Measurements from ENCODE around the gene TMEM80. TPM values are rescaled to one million over a fixed set of nuclear protein-coding genes. Genes with fewer than 3 reads are reported as not detected.
A peak's percentile ranks its signal among the peaks of the same experiment; 100 is the strongest.

Gene TMEM80
- total and polyA plus RNA-seq, 2 experiments from 2014 or later, result 12.8 to 25.4 TPM

DNA sequence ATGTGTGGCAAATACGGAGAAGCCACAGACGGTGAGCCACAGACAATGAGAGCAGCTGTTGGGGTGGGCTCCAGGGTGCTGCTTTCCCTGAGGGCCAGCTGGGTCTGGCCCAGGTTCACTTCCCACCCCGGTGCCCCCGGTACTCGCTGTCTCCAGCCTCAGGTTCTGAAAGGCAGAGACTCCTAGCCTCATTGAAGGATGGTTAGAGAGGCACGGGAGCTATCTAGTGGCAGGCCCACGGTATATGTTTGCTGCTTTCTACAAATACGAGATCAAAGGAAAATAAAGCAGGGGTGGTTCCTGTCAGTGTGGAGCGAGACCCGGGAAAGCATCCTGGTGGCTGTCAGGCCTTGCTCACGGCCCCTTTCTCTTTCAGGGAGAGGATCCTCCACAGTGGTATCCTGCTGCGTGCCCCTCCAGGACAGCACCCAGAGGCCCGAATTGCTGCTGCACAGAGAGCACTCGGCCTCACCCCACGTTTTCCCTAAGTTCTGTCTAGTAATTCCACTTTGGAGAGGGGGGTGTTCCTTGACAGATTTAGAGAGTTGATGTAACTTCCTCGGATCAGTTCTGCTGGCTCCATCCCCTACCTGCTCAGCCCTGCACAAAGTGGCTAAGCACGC lies 3.0 kb downstream of the TMEM80 start (continued):
- TF ChIP-seq, protein P1, sequence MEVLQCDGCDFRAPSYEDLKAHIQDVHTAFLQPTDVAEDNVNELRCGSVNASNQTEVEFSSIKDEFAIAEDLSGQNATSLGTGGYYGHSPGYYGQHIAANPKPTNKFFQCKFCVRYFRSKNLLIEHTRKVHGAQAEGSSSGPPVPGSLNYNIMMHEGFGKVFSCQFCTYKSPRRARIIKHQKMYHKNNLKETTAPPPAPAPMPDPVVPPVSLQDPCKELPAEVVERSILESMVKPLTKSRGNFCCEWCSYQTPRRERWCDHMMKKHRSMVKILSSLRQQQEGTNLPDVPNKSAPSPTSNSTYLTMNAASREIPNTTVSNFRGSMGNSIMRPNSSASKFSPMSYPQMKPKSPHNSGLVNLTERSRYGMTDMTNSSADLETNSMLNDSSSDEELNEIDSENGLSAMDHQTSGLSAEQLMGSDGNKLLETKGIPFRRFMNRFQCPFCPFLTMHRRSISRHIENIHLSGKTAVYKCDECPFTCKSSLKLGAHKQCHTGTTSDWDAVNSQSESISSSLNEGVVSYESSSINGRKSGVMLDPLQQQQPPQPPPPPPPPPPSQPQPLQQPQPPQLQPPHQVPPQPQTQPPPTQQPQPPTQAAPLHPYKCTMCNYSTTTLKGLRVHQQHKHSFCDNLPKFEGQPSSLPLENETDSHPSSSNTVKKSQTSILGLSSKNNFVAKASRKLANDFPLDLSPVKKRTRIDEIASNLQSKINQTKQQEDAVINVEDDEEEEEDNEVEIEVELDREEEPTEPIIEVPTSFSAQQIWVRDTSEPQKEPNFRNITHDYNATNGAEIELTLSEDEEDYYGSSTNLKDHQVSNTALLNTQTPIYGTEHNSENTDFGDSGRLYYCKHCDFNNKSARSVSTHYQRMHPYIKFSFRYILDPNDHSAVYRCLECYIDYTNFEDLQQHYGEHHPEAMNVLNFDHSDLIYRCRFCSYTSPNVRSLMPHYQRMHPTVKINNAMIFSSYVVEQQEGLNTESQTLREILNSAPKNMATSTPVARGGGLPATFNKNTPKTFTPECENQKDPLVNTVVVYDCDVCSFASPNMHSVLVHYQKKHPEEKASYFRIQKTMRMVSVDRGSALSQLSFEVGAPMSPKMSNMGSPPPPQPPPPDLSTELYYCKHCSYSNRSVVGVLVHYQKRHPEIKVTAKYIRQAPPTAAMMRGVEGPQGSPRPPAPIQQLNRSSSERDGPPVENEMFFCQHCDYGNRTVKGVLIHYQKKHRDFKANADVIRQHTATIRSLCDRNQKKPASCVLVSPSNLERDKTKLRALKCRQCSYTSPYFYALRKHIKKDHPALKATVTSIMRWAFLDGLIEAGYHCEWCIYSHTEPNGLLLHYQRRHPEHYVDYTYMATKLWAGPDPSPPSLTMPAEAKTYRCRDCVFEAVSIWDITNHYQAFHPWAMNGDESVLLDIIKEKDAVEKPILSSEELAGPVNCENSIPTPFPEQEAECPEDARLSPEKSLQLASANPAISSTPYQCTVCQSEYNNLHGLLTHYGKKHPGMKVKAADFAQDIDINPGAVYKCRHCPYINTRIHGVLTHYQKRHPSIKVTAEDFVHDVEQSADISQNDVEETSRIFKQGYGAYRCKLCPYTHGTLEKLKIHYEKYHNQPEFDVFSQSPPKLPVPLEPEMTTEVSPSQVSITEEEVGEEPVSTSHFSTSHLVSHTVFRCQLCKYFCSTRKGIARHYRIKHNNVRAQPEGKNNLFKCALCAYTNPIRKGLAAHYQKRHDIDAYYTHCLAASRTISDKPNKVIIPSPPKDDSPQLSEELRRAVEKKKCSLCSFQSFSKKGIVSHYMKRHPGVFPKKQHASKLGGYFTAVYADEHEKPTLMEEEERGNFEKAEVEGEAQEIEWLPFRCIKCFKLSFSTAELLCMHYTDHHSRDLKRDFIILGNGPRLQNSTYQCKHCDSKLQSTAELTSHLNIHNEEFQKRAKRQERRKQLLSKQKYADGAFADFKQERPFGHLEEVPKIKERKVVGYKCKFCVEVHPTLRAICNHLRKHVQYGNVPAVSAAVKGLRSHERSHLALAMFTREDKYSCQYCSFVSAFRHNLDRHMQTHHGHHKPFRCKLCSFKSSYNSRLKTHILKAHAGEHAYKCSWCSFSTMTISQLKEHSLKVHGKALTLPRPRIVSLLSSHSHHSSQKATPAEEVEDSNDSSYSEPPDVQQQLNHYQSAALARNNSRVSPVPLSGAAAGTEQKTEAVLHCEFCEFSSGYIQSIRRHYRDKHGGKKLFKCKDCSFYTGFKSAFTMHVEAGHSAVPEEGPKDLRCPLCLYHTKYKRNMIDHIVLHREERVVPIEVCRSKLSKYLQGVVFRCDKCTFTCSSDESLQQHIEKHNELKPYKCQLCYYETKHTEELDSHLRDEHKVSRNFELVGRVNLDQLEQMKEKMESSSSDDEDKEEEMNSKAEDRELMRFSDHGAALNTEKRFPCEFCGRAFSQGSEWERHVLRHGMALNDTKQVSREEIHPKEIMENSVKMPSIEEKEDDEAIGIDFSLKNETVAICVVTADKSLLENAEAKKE (CRISPR knock-in tag; IDR thresholded peaks at IDR 0.05), result no peak
- TF ChIP-seq STAT1 (IDR thresholded peaks at IDR 0.05; ENCODE audit: unreplicated experiment), result no peak
- TF ChIP-seq CREB1 (CRISPR knock-in tag; IDR thresholded peaks at IDR 0.05; ENCODE audit: low read depth), result no peak
- TF ChIP-seq NANOG (IDR thresholded peaks at IDR 0.05; ENCODE audit: borderline replicate concordance), result no peak

DNA sequence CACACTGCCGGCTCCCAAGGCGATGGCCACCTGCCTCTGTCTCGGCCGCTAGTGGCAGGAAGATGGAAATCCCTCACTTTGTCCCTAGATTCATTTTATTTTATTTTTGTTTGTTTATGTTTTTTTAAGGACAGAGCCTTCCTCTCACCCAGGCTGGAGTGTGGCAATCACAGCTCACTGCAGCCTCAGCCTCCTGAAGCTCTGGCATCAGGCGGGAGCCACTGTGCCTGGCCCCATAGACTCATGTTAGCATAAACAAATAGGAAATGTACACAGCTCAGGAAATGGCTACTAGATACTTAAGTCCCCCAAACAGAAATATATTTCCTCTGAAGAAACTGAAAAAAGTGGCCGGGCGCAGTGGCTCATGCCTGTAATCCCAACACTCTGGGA lies 3.5 kb downstream of the TMEM80 start:
- Histone ChIP-seq H3K36me3 (ENCODE audit: insufficient read depth) (no peaks in the 10 kb centered on the region), H3K9me2 (ENCODE audit: insufficient read depth) (no peaks in the 10 kb centered on the region), H2AFZ (no peak overlapping the region), H4K20me1 (replicated peaks; ENCODE audit: insufficient read depth) (peaks cover 5% of the 10 kb centered on the region), H3F3A (replicated peaks; ENCODE audit: low read depth) (peaks cover 31% of the 10 kb centered on the region), H3K27ac (ENCODE audit: low read depth) (0 out of 2 replicates have a peak overlapping the region, but pooled peaks have one; percentile 19), H3K27me3 (ENCODE audit: insufficient read depth) (no peaks in the 10 kb centered on the region), H3K4me3 (no peak overlapping the region), H3K4me2 (no peak overlapping the region), H3K4me1 (ENCODE audit: insufficient read depth) (peaks cover 13% of the 10 kb centered on the region), H3K79me2 (replicated peaks; ENCODE audit: insufficient read depth) (peaks cover 9% of the 10 kb centered on the region; the same call in 1 of the 2 replicates)
- no peak overlapping the region for H3K27ac Mint-ChIP-seq
- DNase-seq (ENCODE audit: low spot score) (no peak), ATAC-seq (no peak)
- H3K9me3 Mint-ChIP-seq, result no peaks in the 10 kb centered on the region
- H3K4me3 Mint-ChIP-seq, result no peak overlapping the region
- H3K27me3 Mint-ChIP-seq (ENCODE audit: insufficient read depth, low read depth, poor library complexity), result peaks cover 7% of the 10 kb centered on the region
- H3K4me1 Mint-ChIP-seq, result peaks cover 15% of the 10 kb centered on the region
- H3K36me3 Mint-ChIP-seq (ENCODE audit: low read depth), result no peaks in the 10 kb centered on the region; the same call in 2 of the 3 replicates
- TF ChIP-seq STAT1 (IDR thresholded peaks at IDR 0.05; ENCODE audit: unreplicated experiment) (no peak), CREB1 (CRISPR knock-in tag; IDR thresholded peaks at IDR 0.05; ENCODE audit: low read depth) (no peak), POLR2AphosphoS5 (IDR thresholded peaks at IDR 0.05; ENCODE audit: low read depth) (no peak), JUNB (IDR thresholded peaks at IDR 0.05; ENCODE audit: unreplicated experiment) (no peak), ZNF114 (CRISPR knock-in tag; IDR thresholded peaks at IDR 0.05) (no peak)
- TF ChIP-seq, protein P1 (CRISPR knock-in tag; IDR thresholded peaks at IDR 0.05), result no peak
